Cardiac fibroblast (primary cell): ENCODE results near the gene PRKN.

ENCODE experiments used
- DNase-seq, 2 donors: peaks; one replicate each; pipeline versions ENCODE4 v3.0.0 to v3.0.0-alpha.2; 2010; ENCODE audit warnings: low read depth in 2 of 2
- H3K4me3 ChIP-seq, 2 donors: replicated peaks in 1 of 2; 1 replicate in 1 of 2; 2 replicates in 1 of 2; pipeline ENCODE4 v1.5.1; 2011; ENCODE audit warnings: low read depth in 2 of 2, low read length in 2 of 2, mild to moderate bottlenecking in 2 of 2, moderate library complexity in 1 of 2
- TF ChIP-seq, protein P1 (sequence below): IDR thresholded peaks from one replicate; pipeline ENCODE4 v1.5.1; 2011; ENCODE audit warnings: low read depth, mild to moderate bottlenecking, low read length, inconsistent platforms

Gene PRKN

DNA sequence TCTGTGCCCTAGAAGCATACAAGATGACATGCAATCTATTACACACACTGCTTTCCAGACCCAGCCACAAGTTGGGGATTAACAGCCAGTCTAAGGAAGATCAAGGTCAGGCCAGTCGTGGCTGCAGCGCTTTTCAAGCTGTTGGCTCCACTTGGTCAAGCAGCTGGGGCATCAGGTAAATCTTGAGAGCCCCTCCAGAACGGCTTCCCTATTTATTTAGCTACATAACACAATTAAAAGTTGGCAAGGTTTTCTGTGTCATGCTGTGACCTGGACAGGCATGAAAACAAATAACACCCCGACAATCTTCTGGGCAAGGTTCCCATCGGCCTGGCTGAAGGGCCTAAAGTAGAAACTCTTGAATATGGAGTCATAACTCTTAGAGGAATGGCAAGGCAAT lies 524.3 kb downstream of the PRKN start:
- TF ChIP-seq, protein P1, sequence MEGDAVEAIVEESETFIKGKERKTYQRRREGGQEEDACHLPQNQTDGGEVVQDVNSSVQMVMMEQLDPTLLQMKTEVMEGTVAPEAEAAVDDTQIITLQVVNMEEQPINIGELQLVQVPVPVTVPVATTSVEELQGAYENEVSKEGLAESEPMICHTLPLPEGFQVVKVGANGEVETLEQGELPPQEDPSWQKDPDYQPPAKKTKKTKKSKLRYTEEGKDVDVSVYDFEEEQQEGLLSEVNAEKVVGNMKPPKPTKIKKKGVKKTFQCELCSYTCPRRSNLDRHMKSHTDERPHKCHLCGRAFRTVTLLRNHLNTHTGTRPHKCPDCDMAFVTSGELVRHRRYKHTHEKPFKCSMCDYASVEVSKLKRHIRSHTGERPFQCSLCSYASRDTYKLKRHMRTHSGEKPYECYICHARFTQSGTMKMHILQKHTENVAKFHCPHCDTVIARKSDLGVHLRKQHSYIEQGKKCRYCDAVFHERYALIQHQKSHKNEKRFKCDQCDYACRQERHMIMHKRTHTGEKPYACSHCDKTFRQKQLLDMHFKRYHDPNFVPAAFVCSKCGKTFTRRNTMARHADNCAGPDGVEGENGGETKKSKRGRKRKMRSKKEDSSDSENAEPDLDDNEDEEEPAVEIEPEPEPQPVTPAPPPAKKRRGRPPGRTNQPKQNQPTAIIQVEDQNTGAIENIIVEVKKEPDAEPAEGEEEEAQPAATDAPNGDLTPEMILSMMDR = no peak
- no peak for DNase-seq
- H3K4me3 ChIP-seq = no peak overlapping the region

DNA sequence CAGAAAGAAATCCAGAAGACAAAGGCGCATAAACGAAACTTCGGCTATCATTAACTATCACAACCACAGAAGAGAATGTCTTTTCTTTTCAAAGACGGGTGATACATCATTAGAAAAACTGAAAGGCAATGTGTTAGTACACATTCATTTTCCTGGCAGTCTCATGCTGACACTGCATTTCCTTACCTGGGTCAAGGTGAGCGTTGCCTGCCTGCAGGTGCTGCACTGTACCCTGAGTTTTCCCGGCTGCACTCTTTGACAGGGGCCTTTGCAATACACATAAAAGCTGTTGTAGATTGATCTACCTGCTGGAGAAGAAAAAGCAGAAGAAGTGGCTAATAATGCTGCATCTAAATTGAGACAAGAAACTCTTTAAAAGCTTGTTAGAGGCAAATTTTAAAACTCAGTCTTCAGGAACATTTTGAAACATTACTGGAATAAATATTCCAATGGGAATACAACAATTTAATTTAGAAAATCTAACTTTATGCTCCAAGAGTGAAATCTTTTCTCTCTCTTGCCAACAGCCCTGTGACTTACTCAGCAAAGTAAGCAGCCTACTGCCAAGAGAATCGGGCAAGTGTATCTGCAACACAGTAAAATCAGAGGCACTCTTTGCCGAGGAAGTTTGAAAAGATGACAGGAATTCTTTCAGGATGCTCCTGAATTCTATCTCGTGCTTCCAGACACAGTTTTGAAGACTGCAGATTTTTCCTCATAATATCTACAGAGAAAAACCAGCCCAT lies 526.4 kb downstream of the PRKN start:
- no peak overlapping the region for H3K4me3 ChIP-seq
- TF ChIP-seq, protein P1 = no peak
- DNase-seq = no peak

DNA sequence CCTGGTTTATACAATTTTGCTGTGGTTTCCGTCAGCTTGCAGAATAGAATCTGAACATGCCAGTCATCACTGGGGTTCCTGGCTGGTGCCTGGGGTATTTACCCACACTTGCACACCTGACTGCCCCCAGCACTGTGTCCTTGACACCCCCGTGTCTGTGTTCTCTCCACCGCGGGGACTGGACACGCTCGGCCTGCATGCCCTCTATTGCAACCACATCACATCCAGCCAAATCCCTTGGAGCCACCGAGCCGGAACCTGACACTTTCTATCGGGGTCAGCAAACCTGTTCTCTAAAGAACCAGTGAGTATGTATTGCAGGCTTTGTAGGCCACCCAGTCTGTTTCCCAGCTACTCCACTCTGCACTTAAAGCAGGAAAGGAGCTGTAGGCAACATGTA lies 527.5 kb downstream of the PRKN start:
- no peak overlapping the region for H3K4me3 ChIP-seq
- TF ChIP-seq, protein P1 = no peak
- DNase-seq = no peak

DNA sequence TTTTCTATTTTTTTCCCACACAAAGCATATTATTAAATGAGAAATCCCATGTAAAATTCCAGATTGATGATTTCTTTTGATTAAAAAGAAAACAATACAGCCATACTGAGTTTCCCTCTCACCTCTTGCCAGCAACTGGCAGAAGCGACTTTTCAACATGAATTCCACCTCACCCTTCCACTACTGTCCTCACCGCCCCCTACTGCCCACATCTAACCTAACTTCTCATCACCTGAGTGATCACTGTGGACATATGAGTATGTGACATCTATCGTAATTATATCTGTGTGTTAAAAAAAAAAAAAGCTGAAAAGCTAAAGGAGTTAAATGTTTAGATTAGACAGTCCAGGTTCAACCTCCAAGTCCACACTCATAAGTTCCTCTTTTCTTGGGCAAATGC lies 528.6 kb downstream of the PRKN start:
- H3K4me3 ChIP-seq = no peak overlapping the region
- no peak for DNase-seq
- TF ChIP-seq, protein P1 = no peak

DNA sequence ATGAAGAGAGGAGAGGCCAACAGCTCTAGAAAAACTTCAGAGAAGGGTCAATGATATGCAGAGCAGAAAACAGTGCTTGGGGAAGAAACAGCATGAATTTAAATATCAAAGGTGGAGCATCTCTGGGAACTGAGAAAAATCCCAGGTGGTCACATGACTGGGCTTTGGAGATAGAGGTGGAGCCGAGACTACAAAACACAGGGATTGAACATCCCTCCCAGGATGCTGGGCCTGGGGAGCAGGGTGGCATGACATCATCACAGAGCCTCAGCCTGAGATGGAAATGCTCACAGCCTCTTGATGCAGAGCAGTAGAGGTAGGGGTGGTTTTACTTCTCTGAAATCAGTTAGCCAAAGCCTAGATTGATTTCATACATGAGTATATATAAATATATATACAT lies 529.5 kb downstream of the PRKN start:
- TF ChIP-seq, protein P1 = no peak
- no peak for DNase-seq
- no peak overlapping the region for H3K4me3 ChIP-seq

DNA sequence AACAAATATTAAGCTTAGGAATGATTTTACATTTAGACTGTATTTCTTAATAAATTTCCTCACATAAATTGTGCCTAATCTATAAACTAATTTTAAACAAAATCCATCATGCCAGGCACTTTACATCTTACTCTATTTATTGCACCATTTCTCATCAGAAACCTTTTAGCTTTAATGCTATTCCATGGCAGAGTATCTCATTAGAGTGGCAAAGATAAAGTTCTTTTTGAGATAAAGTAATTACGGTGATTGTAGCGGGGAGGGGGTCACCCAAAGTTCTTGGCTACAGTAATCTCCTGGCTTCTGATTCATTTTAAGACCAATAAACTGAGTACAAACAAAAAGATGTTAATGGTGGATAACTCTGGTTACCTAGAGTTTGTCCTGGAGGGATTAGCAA lies 532.1 kb downstream of the PRKN start:
- H3K4me3 ChIP-seq = no peak overlapping the region
- TF ChIP-seq, protein P1 = no peak
- no peak for DNase-seq

DNA sequence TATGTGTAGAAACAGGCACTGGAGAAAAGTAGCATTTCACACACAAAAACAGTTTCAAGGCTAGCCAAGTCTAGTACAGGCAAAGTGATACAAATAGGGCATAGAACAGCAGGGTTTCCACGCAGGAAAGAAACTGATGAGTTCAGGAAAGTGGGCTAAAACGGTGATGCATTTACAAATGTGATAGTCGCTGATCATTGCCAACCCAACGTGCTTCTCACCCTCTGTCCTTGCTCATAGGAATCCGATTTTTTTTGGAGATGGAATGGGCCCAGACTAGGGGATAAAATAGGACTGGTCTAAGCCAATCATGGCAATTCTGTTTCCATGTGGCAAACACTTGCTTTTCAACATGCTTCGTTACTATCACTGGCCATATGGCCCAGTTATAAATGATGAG lies 536.6 kb downstream of the PRKN start:
- DNase-seq = no peak
- H3K4me3 ChIP-seq = no peak overlapping the region
- TF ChIP-seq, protein P1 = no peak
